Testis (tissue), 2 donors: ENCODE measurements around the gene MPG.

Source experiments
- POLR2A ChIP-seq: fragments of 450-650 bp; IDR thresholded peaks from one replicate; pipeline ENCODE4 v1.6.1; 2017; ENCODE audit warnings: antibody characterized with exemption, mild to moderate bottlenecking, moderate library complexity
- TF ChIP-seq, protein P1 (sequence below), 3 experiments: fragments of 450-650 bp in 2 of 3; fragments of 200-600 bp in 1 of 3; sonication (generic) in 1 of 3; IDR thresholded peaks; one replicate each; pipeline ENCODE4 v1.5.1; 2016 to 2019; ENCODE audit warnings: antibody characterized with exemption in 3 of 3, mild to moderate bottlenecking in 2 of 3, moderate library complexity in 1 of 3

GRCh38 chr16:71210-71539 lies 6.8 kb upstream of the MPG start:
- TF ChIP-seq, protein P1, sequence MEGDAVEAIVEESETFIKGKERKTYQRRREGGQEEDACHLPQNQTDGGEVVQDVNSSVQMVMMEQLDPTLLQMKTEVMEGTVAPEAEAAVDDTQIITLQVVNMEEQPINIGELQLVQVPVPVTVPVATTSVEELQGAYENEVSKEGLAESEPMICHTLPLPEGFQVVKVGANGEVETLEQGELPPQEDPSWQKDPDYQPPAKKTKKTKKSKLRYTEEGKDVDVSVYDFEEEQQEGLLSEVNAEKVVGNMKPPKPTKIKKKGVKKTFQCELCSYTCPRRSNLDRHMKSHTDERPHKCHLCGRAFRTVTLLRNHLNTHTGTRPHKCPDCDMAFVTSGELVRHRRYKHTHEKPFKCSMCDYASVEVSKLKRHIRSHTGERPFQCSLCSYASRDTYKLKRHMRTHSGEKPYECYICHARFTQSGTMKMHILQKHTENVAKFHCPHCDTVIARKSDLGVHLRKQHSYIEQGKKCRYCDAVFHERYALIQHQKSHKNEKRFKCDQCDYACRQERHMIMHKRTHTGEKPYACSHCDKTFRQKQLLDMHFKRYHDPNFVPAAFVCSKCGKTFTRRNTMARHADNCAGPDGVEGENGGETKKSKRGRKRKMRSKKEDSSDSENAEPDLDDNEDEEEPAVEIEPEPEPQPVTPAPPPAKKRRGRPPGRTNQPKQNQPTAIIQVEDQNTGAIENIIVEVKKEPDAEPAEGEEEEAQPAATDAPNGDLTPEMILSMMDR (IDR thresholded peaks at IDR 0.05) = no peak
- no peak for TF ChIP-seq POLR2A
